Measurements from ENCODE around the gene TMEM150A. TPM values are rescaled to one million over a fixed set of nuclear protein-coding genes. Genes with fewer than 3 reads are reported as not detected.

The TMEM150A gene
- total and polyA plus RNA-seq, 5 donors from 2014 or later, result 4.9 to 11.3 (median 8.4) TPM

- Mint-ChIP-seq H3K9me3 (no peaks in the 10 kb centered on the region), H3K4me3 (peak overlapping the region; percentile 86 to 96 (median 93)), H3K27me3 (no peaks in the 10 kb centered on the region), H3K27ac (peak overlapping the region in 2 of 3 donors; percentile 82 to 85), H3K36me3 (peaks cover 3% of the 10 kb centered on the region), H3K4me1 (peaks cover 5 to 62% (median 25%) of the 10 kb centered on the region in 4 donors)
- ATAC-seq (ENCODE audit: low read depth in 2 of 2), result peak; percentile 1
- H3K9me3 ChIP-seq (ENCODE audit: control insufficient read depth in 2 of 2, low read length in 2 of 2), result no peaks in the 10 kb centered on the region
- H3K4me3 ChIP-seq (ENCODE audit: low read depth, low read length), result no peak overlapping the region
- peaks cover 35% of the 10 kb centered on the region for H3K4me1 ChIP-seq (ENCODE audit: control insufficient read depth, insufficient read depth, low read length, poor library complexity, severe bottlenecking)
- DNase-seq, result peak in 1 of 3 donors; percentile 8
- peaks cover 19% of the 10 kb centered on the region for H3K36me3 ChIP-seq (ENCODE audit: control insufficient read depth, insufficient read depth, low read length)
- peak overlapping the region; percentile 51 for H3K27ac ChIP-seq (ENCODE audit: insufficient read depth, low read length, poor library complexity, severe bottlenecking)
- H3K27me3 ChIP-seq (ENCODE audit: control insufficient read depth, insufficient read depth, low read length), result no peaks in the 10 kb centered on the region
These were observed 575 bp downstream of the TMEM150A start for GRCh38 chr2:85601771-85602475.

- Mint-ChIP-seq H3K9me3 (no peaks in the 10 kb centered on the region), H3K36me3 (peaks cover 3% of the 10 kb centered on the region), H3K4me3 (peak overlapping the region; percentile 86 to 96 (median 93)), H3K27me3 (no peaks in the 10 kb centered on the region), H3K27ac (peak overlapping the region in 2 of 3 donors; percentile 82 to 85), H3K4me1 (peaks cover 5 to 62% (median 29%) of the 10 kb centered on the region in 4 donors)
- Histone ChIP-seq H3K4me3 (ENCODE audit: low read depth, low read length) (no peak overlapping the region), H3K4me1 (ENCODE audit: control insufficient read depth, insufficient read depth, low read length, poor library complexity, severe bottlenecking) (peaks cover 42% of the 10 kb centered on the region), H3K9me3 (ENCODE audit: control insufficient read depth in 2 of 2, low read length in 2 of 2) (no peaks in the 10 kb centered on the region), H3K27me3 (ENCODE audit: control insufficient read depth, insufficient read depth, low read length) (no peaks in the 10 kb centered on the region), H3K27ac (ENCODE audit: insufficient read depth, low read length, poor library complexity, severe bottlenecking) (peak overlapping the region; percentile 1), H3K36me3 (ENCODE audit: control insufficient read depth, insufficient read depth, low read length) (peaks cover 18% of the 10 kb centered on the region)
- DNase-seq (no peak), ATAC-seq (ENCODE audit: low read depth in 2 of 2) (no peak)
These were observed 1.3 kb downstream of the TMEM150A start for GRCh38 chr2:85600951-85601770.

- Histone ChIP-seq H3K27ac (ENCODE audit: insufficient read depth, low read length, poor library complexity, severe bottlenecking) (no peak overlapping the region), H3K27me3 (ENCODE audit: control insufficient read depth, insufficient read depth, low read length) (no peaks in the 10 kb centered on the region), H3K36me3 (ENCODE audit: control insufficient read depth, insufficient read depth, low read length) (peaks cover 17% of the 10 kb centered on the region), H3K4me1 (ENCODE audit: control insufficient read depth, insufficient read depth, low read length, poor library complexity, severe bottlenecking) (peaks cover 47% of the 10 kb centered on the region), H3K4me3 (ENCODE audit: low read depth, low read length) (no peak overlapping the region), H3K9me3 (ENCODE audit: control insufficient read depth in 2 of 2, low read length in 2 of 2) (no peaks in the 10 kb centered on the region)
- peaks cover 4% of the 10 kb centered on the region for H3K36me3 Mint-ChIP-seq
- DNase-seq (no peak), ATAC-seq (ENCODE audit: low read depth in 2 of 2) (no peak)
- peak overlapping the region in 1 of 3 donors; percentile 26 for H3K27ac Mint-ChIP-seq
- H3K27me3 Mint-ChIP-seq, result no peaks in the 10 kb centered on the region
- peak overlapping the region; percentile 61 to 96 (median 88) for H3K4me3 Mint-ChIP-seq
- no peaks in the 10 kb centered on the region for H3K9me3 Mint-ChIP-seq
- peaks cover 5 to 62% (median 27%) of the 10 kb centered on the region in 4 donors for H3K4me1 Mint-ChIP-seq
These were observed 2.3 kb downstream of the TMEM150A start for GRCh38 chr2:85600235-85600575.

- no peaks in the 10 kb centered on the region for H3K27me3 ChIP-seq (ENCODE audit: control insufficient read depth, insufficient read depth, low read length)
- peaks cover 50% of the 10 kb centered on the region for H3K4me1 ChIP-seq (ENCODE audit: control insufficient read depth, insufficient read depth, low read length, poor library complexity, severe bottlenecking)
- peaks cover 17% of the 10 kb centered on the region for H3K36me3 ChIP-seq (ENCODE audit: control insufficient read depth, insufficient read depth, low read length)
- H3K4me3 ChIP-seq (ENCODE audit: low read depth, low read length), result no peak overlapping the region
- H3K27me3 Mint-ChIP-seq, result no peaks in the 10 kb centered on the region
- H3K4me3 Mint-ChIP-seq, result peak overlapping the region in 3 of 4 donors; percentile 26 to 96 (median 63)
- no peak for DNase-seq
- H3K27ac ChIP-seq (ENCODE audit: insufficient read depth, low read length, poor library complexity, severe bottlenecking), result no peak overlapping the region
- no peaks in the 10 kb centered on the region for H3K9me3 Mint-ChIP-seq
- peaks cover 4% of the 10 kb centered on the region for H3K36me3 Mint-ChIP-seq
- no peaks in the 10 kb centered on the region for H3K9me3 ChIP-seq (ENCODE audit: control insufficient read depth in 2 of 2, low read length in 2 of 2)
- no peak overlapping the region for H3K27ac Mint-ChIP-seq
- H3K4me1 Mint-ChIP-seq, result peaks cover 7 to 63% (median 25%) of the 10 kb centered on the region in 4 donors
- no peak for ATAC-seq (ENCODE audit: low read depth in 2 of 2)
These were observed 2.8 kb downstream of the TMEM150A start for GRCh38 chr2:85599468-85600234.

GRCh38 chr2:85598594-85599340 is 3.7 kb downstream of the TMEM150A start:
- no peaks in the 10 kb centered on the region for H3K9me3 Mint-ChIP-seq
- H3K27ac Mint-ChIP-seq, result peak overlapping the region in 1 of 3 donors; percentile 59

GRCh38 chr2:85597241-85597640 is 5.3 kb downstream of the TMEM150A start:
- no peak for ATAC-seq (ENCODE audit: low read depth in 2 of 2)
- Mint-ChIP-seq H3K4me1 (peaks cover 3 to 58% (median 22%) of the 10 kb centered on the region in 4 donors), H3K4me3 (peak overlapping the region; percentile 24 to 99 (median 96)), H3K27ac (peak overlapping the region in 1 of 3 donors; percentile 69), H3K36me3 (peaks cover 4% of the 10 kb centered on the region), H3K9me3 (no peaks in the 10 kb centered on the region), H3K27me3 (no peaks in the 10 kb centered on the region)
- Histone ChIP-seq H3K9me3 (ENCODE audit: control insufficient read depth in 2 of 2, low read length in 2 of 2) (no peaks in the 10 kb centered on the region), H3K27ac (ENCODE audit: insufficient read depth, low read length, poor library complexity, severe bottlenecking) (no peak overlapping the region), H3K4me1 (ENCODE audit: control insufficient read depth, insufficient read depth, low read length, poor library complexity, severe bottlenecking) (peaks cover 38% of the 10 kb centered on the region), H3K4me3 (ENCODE audit: low read depth, low read length) (no peak overlapping the region), H3K27me3 (ENCODE audit: control insufficient read depth, insufficient read depth, low read length) (no peaks in the 10 kb centered on the region), H3K36me3 (ENCODE audit: control insufficient read depth, insufficient read depth, low read length) (peaks cover 17% of the 10 kb centered on the region)
- no peak for DNase-seq

More at GRCh38 chr2:85598594-85599340, 3.7 kb downstream of the TMEM150A start:
- Histone ChIP-seq H3K36me3 (ENCODE audit: control insufficient read depth, insufficient read depth, low read length) (peaks cover 17% of the 10 kb centered on the region), H3K4me1 (ENCODE audit: control insufficient read depth, insufficient read depth, low read length, poor library complexity, severe bottlenecking) (peaks cover 48% of the 10 kb centered on the region), H3K9me3 (ENCODE audit: control insufficient read depth in 2 of 2, low read length in 2 of 2) (no peaks in the 10 kb centered on the region), H3K27ac (ENCODE audit: insufficient read depth, low read length, poor library complexity, severe bottlenecking) (no peak overlapping the region), H3K4me3 (ENCODE audit: low read depth, low read length) (no peak overlapping the region), H3K27me3 (ENCODE audit: control insufficient read depth, insufficient read depth, low read length) (no peaks in the 10 kb centered on the region)
- H3K4me3 Mint-ChIP-seq, result peak overlapping the region in 1 of 4 donors; percentile 96
- no peaks in the 10 kb centered on the region for H3K27me3 Mint-ChIP-seq
- ATAC-seq (ENCODE audit: low read depth in 2 of 2), result no peak
- H3K4me1 Mint-ChIP-seq, result peaks cover 8 to 67% (median 28%) of the 10 kb centered on the region in 4 donors
- H3K36me3 Mint-ChIP-seq, result peaks cover 4% of the 10 kb centered on the region
- no peak for DNase-seq

All from CD4-positive, CD25-positive, alpha-beta regulatory T cell (primary cell).